ENCODE results near the gene ASRGL1.

- TF ChIP-seq CTCF (IDR thresholded peaks at IDR 0.05) (no peak), POLR2AphosphoS5 (IDR thresholded peaks at IDR 0.05) (no peak)
These were observed 96.6 kb downstream of the ASRGL1 start for GRCh38 chr11:62433904-62434276.
